ENCODE results near the gene SARS2.

DNA sequence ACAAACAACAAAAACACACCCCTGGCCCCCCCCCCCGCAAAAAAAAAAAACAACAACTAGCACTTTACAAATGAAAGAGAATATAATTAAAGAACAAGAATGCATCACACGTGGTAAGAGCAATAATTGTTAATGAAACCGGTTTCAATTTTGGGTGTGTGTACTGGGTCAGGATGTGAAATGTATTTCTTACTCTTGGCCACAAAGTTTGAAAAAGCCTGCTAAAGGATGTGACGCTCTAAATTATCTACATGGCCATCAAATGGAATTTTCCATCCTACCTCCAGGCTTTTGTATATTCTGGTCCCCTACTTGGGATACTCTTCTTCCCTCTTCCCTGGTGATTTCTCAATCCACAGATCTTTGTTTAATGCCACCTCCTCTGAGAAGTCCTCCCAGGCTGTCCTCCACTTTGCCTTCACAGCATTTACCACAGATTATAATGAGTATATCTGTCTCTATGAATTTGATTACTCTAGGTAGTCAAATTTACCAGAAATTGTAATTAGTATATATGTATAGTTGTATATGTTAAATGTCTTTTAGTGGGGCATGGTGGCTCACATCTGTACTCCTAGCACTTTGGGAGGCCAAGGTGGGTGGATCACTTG is 2.1 kb downstream of the SARS2 start:
- TF ChIP-seq, protein P1, sequence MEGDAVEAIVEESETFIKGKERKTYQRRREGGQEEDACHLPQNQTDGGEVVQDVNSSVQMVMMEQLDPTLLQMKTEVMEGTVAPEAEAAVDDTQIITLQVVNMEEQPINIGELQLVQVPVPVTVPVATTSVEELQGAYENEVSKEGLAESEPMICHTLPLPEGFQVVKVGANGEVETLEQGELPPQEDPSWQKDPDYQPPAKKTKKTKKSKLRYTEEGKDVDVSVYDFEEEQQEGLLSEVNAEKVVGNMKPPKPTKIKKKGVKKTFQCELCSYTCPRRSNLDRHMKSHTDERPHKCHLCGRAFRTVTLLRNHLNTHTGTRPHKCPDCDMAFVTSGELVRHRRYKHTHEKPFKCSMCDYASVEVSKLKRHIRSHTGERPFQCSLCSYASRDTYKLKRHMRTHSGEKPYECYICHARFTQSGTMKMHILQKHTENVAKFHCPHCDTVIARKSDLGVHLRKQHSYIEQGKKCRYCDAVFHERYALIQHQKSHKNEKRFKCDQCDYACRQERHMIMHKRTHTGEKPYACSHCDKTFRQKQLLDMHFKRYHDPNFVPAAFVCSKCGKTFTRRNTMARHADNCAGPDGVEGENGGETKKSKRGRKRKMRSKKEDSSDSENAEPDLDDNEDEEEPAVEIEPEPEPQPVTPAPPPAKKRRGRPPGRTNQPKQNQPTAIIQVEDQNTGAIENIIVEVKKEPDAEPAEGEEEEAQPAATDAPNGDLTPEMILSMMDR (conservative IDR thresholded peaks at IDR 0.05 in 1 of 2, IDR thresholded peaks at IDR 0.05 in 1 of 2; ENCODE audit: low read depth in 1 of 2, low read length in 2 of 2): no peak
- TF ChIP-seq EZH2 (IDR thresholded peaks at IDR 0.05; ENCODE audit: low read length, missing control alignments): no peak
